GM12878 (cell line): ENCODE measurements around the gene ANP32A. TPM values are rescaled to one million over a fixed set of nuclear protein-coding genes. Genes with fewer than 3 reads are reported as not detected.

Source experiments
- ATAC-seq: fragments of 200-7000 bp; cut with Tn5 transposase; 3 replicates; pipeline ENCODE4 v1.9.1; 2020; ENCODE audit warnings: mild to moderate bottlenecking, moderate library complexity
- BruUV-seq: library from RNA; stranded (reverse); fragments of 400-500 nt; replicated peaks from 2 replicates; lab custom pipeline; 2021; lab: Mats Ljungman, UMichigan
- CTCF ChIA-PET: fragments of 300-600 bp; sonication (Branson Sonifier 250); formaldehyde crosslinking; extraction: SDS; loops from one replicate; lab custom pipeline; 2021; ENCODE audit warnings: inconsistent platforms; lab: Yijun Ruan, JAX
- POLR2A ChIA-PET: fragments of 350-600 bp; formaldehyde crosslinking; extraction: SDS; loops from one replicate; lab custom pipeline; 2021; ENCODE audit warnings: inconsistent platforms; lab: Charles Lee
- RAD21 ChIA-PET: fragments of 300-600 bp; sonication (Branson Sonifier 250); formaldehyde crosslinking; loops from one replicate; lab custom pipeline; 2023; ENCODE audit warnings: antibody characterized with exemption; ENCODE audit not compliant: unreplicated experiment; lab: Charles Lee
- SMC1A ChIA-PET: fragments of 300-600 bp; sonication (Branson Sonifier 250); formaldehyde crosslinking; loops from one replicate; lab custom pipeline; 2023; ENCODE audit not compliant: unreplicated experiment, uncharacterized antibody; lab: Charles Lee
- DNase-seq: peaks from one replicate; pipeline ENCODE4 v3.0.0-alpha.2; 2011; ENCODE audit warnings: low read depth, low spot score
- FAIRE-seq: peaks from 3 replicates; lab custom pipeline; 2011; peaks lifted over from hg19 to GRCh38; lab: Jason Lieb, UNC
- H2AFZ ChIP-seq: 2 replicates; pipeline ENCODE4 v1.6.0; 2011; ENCODE audit warnings: low read depth, low read length, control low read depth; ENCODE audit not compliant: control insufficient read depth
- H3K27ac ChIP-seq: 2 replicates; pipeline ENCODE4 v1.5.1; 2011; ENCODE audit warnings: control low read depth; ENCODE audit not compliant: control insufficient read depth, insufficient read depth
- H3K27me3 ChIP-seq, 2 experiments: replicated peaks in 1 of 2; 2 replicates each; pipeline versions ENCODE4 v1.6.0 to v1.6.1; 2011; ENCODE audit warnings: low read length in 1 of 2; ENCODE audit not compliant: control insufficient read depth in 2 of 2, insufficient read depth in 2 of 2
- H3K36me3 ChIP-seq, 2 experiments: 2 replicates each; pipeline ENCODE4 v1.5.1; 2011; ENCODE audit warnings: low read length in 1 of 2; ENCODE audit not compliant: control insufficient read depth in 2 of 2, insufficient read depth in 2 of 2
- H3K4me1 ChIP-seq: 2 replicates; pipeline ENCODE4 v1.6.1; 2011; ENCODE audit warnings: mild to moderate bottlenecking, low read length, moderate library complexity, mixed read lengths; ENCODE audit not compliant: control insufficient read depth, insufficient read depth
- H3K4me2 ChIP-seq: 2 replicates; pipeline ENCODE4 v1.6.0; 2011; ENCODE audit warnings: control low read depth; ENCODE audit not compliant: control insufficient read depth, insufficient read depth
- H3K4me3 ChIP-seq: fragments of 200-600 bp; sonication (generic); 2 replicates; pipeline ENCODE4 v1.5.1; 2016
- H3K79me2 ChIP-seq: 2 replicates; pipeline ENCODE4 v1.6.0; 2011; ENCODE audit warnings: low read length; ENCODE audit not compliant: control insufficient read depth, insufficient read depth
- H3K9ac ChIP-seq: 2 replicates; pipeline ENCODE4 v1.8.0; 2011; ENCODE audit warnings: low read length, control low read depth, mixed read lengths; ENCODE audit not compliant: control insufficient read depth, insufficient read depth
- H3K9me3 ChIP-seq: replicated peaks from 3 replicates; pipeline ENCODE4 v1.5.1; 2011; ENCODE audit warnings: mild to moderate bottlenecking, low read length; ENCODE audit not compliant: control insufficient read depth, insufficient read depth
- H4K20me1 ChIP-seq: 2 replicates; pipeline ENCODE4 v1.6.0; 2011; ENCODE audit not compliant: control insufficient read depth, insufficient read depth
- ASH2L ChIP-seq: fragments of 300-600, 200-600 bp; sonication (generic); IDR thresholded peaks from 2 replicates; pipeline ENCODE4 v1.6.1; 2017; ENCODE audit warnings: low read depth, mild to moderate bottlenecking, borderline replicate concordance
- ELK1 ChIP-seq: IDR thresholded peaks from 2 replicates; pipeline ENCODE4 v1.6.1; 2012; ENCODE audit warnings: low read depth, low read length, improper control_type of control experiment
- NBN ChIP-seq: fragments of 450-650 bp; IDR thresholded peaks from 2 replicates; pipeline ENCODE4 v1.6.1; 2016
- NR2C1 ChIP-seq: fragments of 450-650 bp; IDR thresholded peaks from 2 replicates; pipeline ENCODE4 v1.6.1; 2017; ENCODE audit warnings: antibody characterized with exemption, mild to moderate bottlenecking, moderate library complexity
- REST ChIP-seq: IDR thresholded peaks from 2 replicates; pipeline ENCODE4 v1.6.1; 2012; ENCODE audit warnings: mild to moderate bottlenecking, low read depth, low read length
- RFX5 ChIP-seq: IDR thresholded peaks from 2 replicates; pipeline ENCODE4 v1.6.1; 2011; ENCODE audit warnings: low read depth, low read length, improper control_type of control experiment
- SP1 ChIP-seq: IDR thresholded peaks from one replicate; pipeline ENCODE4 v1.6.1; 2011; ENCODE audit warnings: low read depth, low read length
- WGBS: methylation state at CpG from one replicate; pipeline ENCODE4 v1.1.6; 2016; ENCODE audit warnings: low lambda C conversion rate; ENCODE audit not compliant: insufficient replicate concordance, insufficient coverage; ENCODE audit errors: missing lambda C conversion rate; 5-methylcytosine and 5-hydroxymethylcytosine counted together
- in situ Hi-C: fragments of 300-500 bp; cut with MboI; formaldehyde crosslinking; loops from 9 replicates; pipeline ENCODE4 v1.14.3; 2018; ENCODE audit warnings: mixed read lengths
- intact Hi-C: fragments of 100-400 bp; cut with micrococcal nuclease; formaldehyde crosslinking; loops from one replicate; pipeline ENCODE4 v1.14.2; 2022; ENCODE audit not compliant: unreplicated experiment
- polyA plus RNA-seq, 11 experiments: library from polyadenylated mRNA; depleted of rRNA in 4 of 11; unstranded in 6 of 11; stranded (reverse) in 5 of 11; fragments of >200 nt; fragmentation: Nextera tagmentation in 4 of 11; fragmentation: Illumina TruSeq in 1 of 11; extraction: Ambion mirVana in 4 of 11; extraction: Trizol in 1 of 11; gene quantifications; 1 replicate in 1 of 11; 2 replicates in 10 of 11; pipeline versions ENCODE4 v1.2.1 to v1.2.3, GENCODE V29; 2011 to 2016; ENCODE audit warnings: inconsistent platforms in 2 of 11, missing spikeins in 2 of 11, low read depth in 1 of 11
- total RNA-seq, 4 experiments: library from RNA; depleted of rRNA in 3 of 4; stranded (reverse); fragments of >200 nt in 3 of 4; fragmentation: Illumina TruSeq in 1 of 4; extraction: Trizol in 1 of 4; gene quantifications; 2 replicates each; pipeline versions ENCODE4 v1.2.1 to v1.2.3, GENCODE V29; 2013 to 2021

The ANP32A gene
- total and polyA plus RNA-seq, 10 of the 15 experiments (the other 5 are each of a cell fraction or from before 2014, with no cell fraction given), result 29.6 to 666 (median 234) TPM

GRCh38 chr15:68782589-68783161 is 38.0 kb downstream of the ANP32A start:
- in situ Hi-C loops, result loop anchor here (5.0 kb wide), 1 partner anchor 95 kb away; no protein-coding TSS in a partner anchor
- Histone ChIP-seq H3K36me3 (peaks cover 39 to 45% of the 10 kb centered on the region in 2 experiments), H3K4me1 (peaks cover 9% of the 10 kb centered on the region), H2AFZ (no peak overlapping the region), H3K9ac (no peak overlapping the region), H3K4me2 (no peak overlapping the region), H3K27me3 (no peaks in the 10 kb centered on the region), H4K20me1 (no peaks in the 10 kb centered on the region; the same call in 1 of the 2 replicates), H3K4me3 (no peak overlapping the region), H3K27ac (no peak overlapping the region), H3K79me2 (0 out of 2 replicates have a peak, but pooled peaks cover 2% of the 10 kb centered on the region), H3K9me3 (no peaks in the 10 kb centered on the region)
- RAD21 ChIA-PET, result interaction anchor here (1.0 kb wide), 1 partner anchor 34 kb away, joined by 3 read pairs; no protein-coding TSS in a partner anchor
- TF ChIP-seq ASH2L (no peak), NR2C1 (no peak), NBN (no peak)
- FAIRE-seq (no peak), DNase-seq (no peak), ATAC-seq (peak; percentile 26; the same call in 1 of the 3 replicates)
- intact Hi-C loops, result loop anchor here (1.0 to 2.0 kb wide), 2 partner anchors 46 to 93 kb away; no protein-coding TSS in a partner anchor
- BruUV-seq, result no TSS peak
- POLR2A ChIA-PET, result no interaction called here
- 56% methylated on average over 10 of the region's 12 CpGs for WGBS
- CTCF ChIA-PET, result interaction anchor here (3.4 to 9.2 kb wide), 3 partner anchors 12 to 93 kb away, joined by 24 to 124 read pairs (median 48); no protein-coding TSS in a partner anchor
- SMC1A ChIA-PET, result interaction anchor here (1.3 to 4.6 kb wide), 4 partner anchors 46 to 92 kb away, joined by 3 to 36 read pairs (median 14); no protein-coding TSS in a partner anchor

- H3K27me3 ChIP-seq, result no peaks in the 10 kb centered on the region
- no peak for ATAC-seq
- in situ Hi-C loops (loop anchor here (5.0 kb wide), 1 partner anchor 95 kb away; no protein-coding TSS in a partner anchor), intact Hi-C loops (loop anchor here (2.0 kb wide), 1 partner anchor 47 kb away; no protein-coding TSS in a partner anchor)
- 96% methylated on average over 17 of the region's 17 CpGs for WGBS
- peaks cover 9% of the 10 kb centered on the region for H3K4me1 ChIP-seq
- H3K79me2 ChIP-seq, result 0 out of 2 replicates have a peak, but pooled peaks cover 2% of the 10 kb centered on the region
- FAIRE-seq, result no peak
- no peaks in the 10 kb centered on the region for H3K9me3 ChIP-seq
- ChIA-PET POLR2A (no interaction called here), SMC1A (interaction anchor here (1.3 to 4.6 kb wide), 3 partner anchors 47 to 93 kb away, joined by 3 to 23 read pairs (median 4); no protein-coding TSS in a partner anchor), CTCF (interaction anchor here (1.5 to 9.2 kb wide), 3 partner anchors 35 to 94 kb away, joined by 5 to 124 read pairs (median 48); no protein-coding TSS in a partner anchor), RAD21 (no interaction called here)
- no peak overlapping the region for H3K4me2 ChIP-seq
- H4K20me1 ChIP-seq, result no peaks in the 10 kb centered on the region; the same call in 1 of the 2 replicates
- no peak overlapping the region for H3K9ac ChIP-seq
- peaks cover 39 to 43% of the 10 kb centered on the region in 2 experiments for H3K36me3 ChIP-seq
- BruUV-seq, result no TSS peak
- H3K4me3 ChIP-seq, result no peak overlapping the region
- H2AFZ ChIP-seq, result no peak overlapping the region
- no peak for DNase-seq
- H3K27ac ChIP-seq, result no peak overlapping the region
- TF ChIP-seq SP1 (no peak), REST (no peak), RFX5 (no peak), ELK1 (no peak)
Observed at GRCh38 chr15:68781766-68782588, 38.7 kb downstream of the ANP32A start.
